IMR-90 (cell line): ENCODE results near the gene CUX1. TPM values are rescaled to one million over a fixed set of nuclear protein-coding genes. Genes with fewer than 3 reads are reported as not detected.

Experiments used
- ATAC-seq: fragments of 200-7000 bp; cut with Tn5 transposase; 2 replicates; pipeline ENCODE4 v1.9.1; 2020; ENCODE audit warnings: low read depth, mild to moderate bottlenecking, moderate library complexity
- BruUV-seq: library from RNA; stranded (reverse); fragments of 400-500 nt; replicated peaks from 2 replicates; lab custom pipeline; 2021; lab: Mats Ljungman, UMichigan
- CTCF ChIA-PET: fragments of 300-600 bp; formaldehyde crosslinking; extraction: SDS; loops from one replicate; lab custom pipeline; 2021; ENCODE audit warnings: antibody characterized with exemption; lab: Yijun Ruan, JAX
- POLR2A ChIA-PET: fragments of 300-600 bp; sonication (Branson Sonifier 250); formaldehyde crosslinking; loops from one replicate; lab custom pipeline; 2022; ENCODE audit warnings: antibody characterized with exemption; ENCODE audit not compliant: unreplicated experiment; lab: Charles Lee
- DNase-seq: peaks from one replicate; pipeline ENCODE4 v3.0.0; 2013
- H2AFZ ChIP-seq: replicated peaks from 2 replicates; pipeline ENCODE3; 2013; ENCODE audit warnings: low read length, mild to moderate bottlenecking; ENCODE audit not compliant: poor library complexity
- H2AK5ac ChIP-seq: 2 replicates; pipeline ENCODE4 v1.6.1; 2013; ENCODE audit warnings: low read depth, low read length, inconsistent platforms
- H2AK9ac ChIP-seq: replicated peaks from 2 replicates; pipeline ENCODE3; 2013; ENCODE audit warnings: mild to moderate bottlenecking, low read depth, low read length, moderate library complexity; ENCODE audit not compliant: poor library complexity
- H2BK120ac ChIP-seq: 2 replicates; pipeline ENCODE4 v1.6.1; 2013; ENCODE audit warnings: low read depth, low read length, inconsistent platforms
- H2BK15ac ChIP-seq: 3 replicates; pipeline ENCODE4 v1.6.1; 2013; ENCODE audit warnings: low read depth, low read length, inconsistent platforms
- H2BK20ac ChIP-seq: 2 replicates; pipeline ENCODE4 v1.6.1; 2013; ENCODE audit warnings: low read depth, mild to moderate bottlenecking, inconsistent platforms, low read length, moderate library complexity
- H2BK5ac ChIP-seq: 2 replicates; pipeline ENCODE4 v1.6.1; 2013; ENCODE audit warnings: mild to moderate bottlenecking, low read depth, low read length, inconsistent platforms; ENCODE audit not compliant: poor library complexity, severe bottlenecking
- H3K14ac ChIP-seq: replicated peaks from 2 replicates; pipeline ENCODE4 v1.6.1; 2013; ENCODE audit warnings: low read depth, low read length, inconsistent platforms
- H3K18ac ChIP-seq: 2 replicates; pipeline ENCODE4 v1.6.1; 2013; ENCODE audit warnings: low read depth, low read length, control low read depth
- H3K23ac ChIP-seq: 2 replicates; pipeline ENCODE4 v1.6.1; 2013; ENCODE audit warnings: low read depth, low read length, inconsistent platforms
- H3K27ac ChIP-seq: 2 replicates; pipeline ENCODE4 v1.5.1; 2013; ENCODE audit warnings: mild to moderate bottlenecking, control low read depth, low read length; ENCODE audit not compliant: insufficient read depth
- H3K27me3 ChIP-seq: 2 replicates; pipeline ENCODE4 v1.6.1; 2013; ENCODE audit warnings: low read length; ENCODE audit not compliant: control insufficient read depth, insufficient read depth
- H3K36me3 ChIP-seq: 2 replicates; pipeline ENCODE4 v1.6.1; 2013; ENCODE audit warnings: low read length, mixed read lengths; ENCODE audit not compliant: control insufficient read depth, insufficient read depth
- H3K4ac ChIP-seq: 2 replicates; pipeline ENCODE4 v1.6.1; 2013; ENCODE audit warnings: low read depth, low read length, inconsistent platforms
- H3K4me1 ChIP-seq: 2 replicates; pipeline ENCODE4 v1.6.1; 2013; ENCODE audit warnings: low read length, mixed read lengths; ENCODE audit not compliant: control insufficient read depth, insufficient read depth
- H3K4me2 ChIP-seq: 2 replicates; pipeline ENCODE4 v1.6.1; 2013; ENCODE audit warnings: low read depth, mild to moderate bottlenecking, control low read depth, low read length, moderate library complexity
- H3K4me3 ChIP-seq: 2 replicates; pipeline ENCODE4 v1.5.1; 2013; ENCODE audit warnings: low read depth, mild to moderate bottlenecking, control low read depth, low read length, moderate library complexity; ENCODE audit not compliant: insufficient read depth
- H3K56ac ChIP-seq: 2 replicates; pipeline ENCODE4 v1.6.1; 2013; ENCODE audit warnings: low read length, inconsistent platforms; ENCODE audit not compliant: insufficient read depth; ENCODE audit errors: extremely low read depth
- H3K79me1 ChIP-seq, 2 experiments: 2 replicates each; pipeline ENCODE4 v1.6.1; 2013; ENCODE audit warnings: low read length in 2 of 2, inconsistent platforms in 1 of 2, low read depth in 1 of 2
- H3K9ac ChIP-seq: 2 replicates; pipeline ENCODE4 v1.6.1; 2013; ENCODE audit warnings: low read depth, low read length, control low read depth
- H3K9me1 ChIP-seq: 2 replicates; pipeline ENCODE4 v1.6.1; 2013; ENCODE audit warnings: low read length, inconsistent platforms; ENCODE audit not compliant: insufficient read depth
- H3K9me3 ChIP-seq: 2 replicates; pipeline ENCODE4 v1.6.1; 2013; ENCODE audit warnings: low read length; ENCODE audit not compliant: control insufficient read depth, insufficient read depth
- H4K20me1 ChIP-seq: 2 replicates; pipeline ENCODE4 v1.6.1; 2013; ENCODE audit warnings: low read length, inconsistent platforms; ENCODE audit not compliant: insufficient read depth
- H4K5ac ChIP-seq: 2 replicates; pipeline ENCODE4 v1.6.1; 2013; ENCODE audit warnings: mild to moderate bottlenecking, low read depth, low read length, control low read depth
- H4K8ac ChIP-seq, 2 experiments: 2 replicates each; pipeline ENCODE4 v1.6.1; 2013; ENCODE audit warnings: low read depth in 2 of 2, low read length in 2 of 2, control low read depth in 1 of 2, inconsistent platforms in 1 of 2
- H4K91ac ChIP-seq: 2 replicates; pipeline ENCODE4 v1.6.1; 2013; ENCODE audit warnings: low read depth, low read length, inconsistent platforms; ENCODE audit not compliant: insufficient read depth
- BHLHE40 ChIP-seq: fragments of 150-350 bp; IDR thresholded peaks from 2 replicates; pipeline ENCODE4 v1.6.1; 2016; ENCODE audit warnings: mild to moderate bottlenecking, low read depth, low read length
- CEBPB ChIP-seq: IDR thresholded peaks from 2 replicates; pipeline ENCODE4 v1.6.1; 2012; ENCODE audit warnings: low read depth, low read length, improper control_type of control experiment
- FOS ChIP-seq: fragments of 150-350 bp; IDR thresholded peaks from 2 replicates; pipeline ENCODE4 v1.6.1; 2016; ENCODE audit warnings: low read depth, low read length
- MXI1 ChIP-seq: IDR thresholded peaks from 2 replicates; pipeline ENCODE4 v1.6.1; 2012; ENCODE audit warnings: low read depth, mild to moderate bottlenecking, low read length, moderate library complexity, borderline replicate concordance
- POLR2A ChIP-seq: IDR thresholded peaks from 2 replicates; pipeline ENCODE4 v1.6.1; 2012; ENCODE audit warnings: mild to moderate bottlenecking, low read depth, low read length
- RCOR1 ChIP-seq: IDR thresholded peaks from 2 replicates; pipeline ENCODE4 v1.6.1; 2012; ENCODE audit warnings: mild to moderate bottlenecking, low read length, improper control_type of control experiment; ENCODE audit not compliant: insufficient replicate concordance
- WGBS, 2 experiments: methylation state at CpG; one replicate each; pipeline versions ENCODE4 v1.1.5 to v1.1.7; 2013; ENCODE audit warnings: missing lambda C conversion rate in 2 of 2; ENCODE audit not compliant: insufficient read length in 1 of 2; ENCODE audit errors: extremely low coverage in 2 of 2; 5-methylcytosine and 5-hydroxymethylcytosine counted together
- dilution Hi-C: fragments of 300-500 bp; cut with HindIII; formaldehyde crosslinking; loops from one replicate; pipeline ENCODE4 v1.14.3; 2018; ENCODE audit warnings: low sequenced_read_pairs; ENCODE audit not compliant: unreplicated experiment
- in situ Hi-C: fragments of 300-500 bp; cut with MboI; formaldehyde crosslinking; loops from 3 replicates; pipeline ENCODE4 v1.14.3; 2019; ENCODE audit warnings: low sequenced_read_pairs, inconsistent platforms, mixed read lengths
- intact Hi-C: fragments of 100-400 bp; cut with micrococcal nuclease; formaldehyde crosslinking; loops from 2 replicates; pipeline ENCODE4 v1.10.0; 2022
- polyA plus RNA-seq, 3 experiments: library from polyadenylated mRNA; depleted of rRNA; stranded (reverse); fragments of >200 nt; gene quantifications; 2 replicates each; pipeline ENCODE4 v1.2.3, GENCODE V29; 2012; ENCODE audit warnings: low replicate concordance in 1 of 3
- total RNA-seq: library from RNA; depleted of rRNA; stranded (reverse); fragments of >200 nt; gene quantifications from 2 replicates; pipeline ENCODE4 v1.2.3, GENCODE V29; 2012
- TF ChIP-seq, protein P1 (sequence below): fragments of 150-350 bp; IDR thresholded peaks from 2 replicates; pipeline ENCODE4 v1.6.1; 2016; ENCODE audit warnings: low read depth, mild to moderate bottlenecking, low read length, moderate library complexity, borderline replicate concordance
- TF ChIP-seq, protein P2 (sequence below): fragments of 150-350 bp; IDR thresholded peaks from 2 replicates; pipeline ENCODE4 v1.6.1; 2017; ENCODE audit warnings: mild to moderate bottlenecking, antibody characterized with exemption, low read length, low read depth

The CUX1 gene
- total and polyA plus RNA-seq, 2 of the 4 experiments (the other 2 are of a cell fraction), result 19.7 to 46.4 TPM

DNA sequence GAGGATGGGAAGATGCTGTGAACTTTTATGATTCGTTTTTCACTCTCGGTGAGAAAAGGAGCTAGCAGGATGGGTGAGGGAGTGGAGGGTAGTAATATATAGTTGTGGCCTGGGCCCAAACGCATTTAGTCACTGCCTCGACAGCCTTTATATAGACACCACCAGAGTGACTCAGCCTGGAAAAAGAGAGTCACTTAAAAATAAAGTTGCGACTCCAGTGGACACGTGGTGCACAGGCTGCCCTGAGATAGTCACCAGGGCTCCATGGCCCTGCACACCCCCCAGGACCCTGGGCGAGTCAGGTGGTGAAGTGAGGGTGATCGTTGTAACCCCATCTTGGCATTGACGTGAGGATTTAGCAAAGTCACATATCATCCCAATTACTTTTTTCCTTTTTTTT, 106.7 kb downstream of the CUX1 start:
- peak; percentile 71 for ATAC-seq
- H3K14ac ChIP-seq, result peak overlapping the region; percentile 91

More for the DNA sequence above, 106.7 kb downstream of the CUX1 start:
- Histone ChIP-seq H3K9ac (no peak overlapping the region; the same call in 1 of the 2 replicates), H3K4me3 (no peak overlapping the region), H2AFZ (no peak overlapping the region), H3K27ac (peak overlapping the region; percentile 16), H3K4me2 (peak overlapping the region; percentile 28; the same call in 1 of the 2 replicates), H2BK120ac (peak overlapping the region; percentile 88), H3K27me3 (no peaks in the 10 kb centered on the region), H3K9me1 (peaks cover 28% of the 10 kb centered on the region), H4K20me1 (peaks cover 20% of the 10 kb centered on the region), H2BK5ac (peak overlapping the region; percentile 76), H2BK20ac (peak overlapping the region; percentile 86), H3K18ac (peak overlapping the region; percentile 50; the same call in 1 of the 2 replicates), H4K5ac (peak overlapping the region; percentile 21; the same call in 1 of the 2 replicates), H2BK15ac (peak overlapping the region; percentile 37; the same call in 1 of the 3 replicates), H3K56ac (no peak overlapping the region), H4K91ac (peak overlapping the region; percentile 83), H3K4me1 (peaks cover 20% of the 10 kb centered on the region), H4K8ac (peak overlapping the region; percentile 30 to 89; a peak in 3 of 4 replicates), H3K23ac (peak overlapping the region; percentile 87; the same call in 1 of the 2 replicates), H3K79me1 (peaks cover 46 to 71% of the 10 kb centered on the region in 2 experiments), H3K4ac (peak overlapping the region; percentile 88), H3K9me3 (no peaks in the 10 kb centered on the region), H2AK9ac (peak overlapping the region; percentile 58), H3K36me3 (peaks cover 7% of the 10 kb centered on the region), H2AK5ac (peak overlapping the region; percentile 86)
- WGBS, 2 experiments, result 80% methylated on average over 1 of the region's 9 CpGs; no CpG with 5 or more reads in 1 of the 2 experiments
- dilution Hi-C loops (no loop called here), in situ Hi-C loops (no loop called here), intact Hi-C loops (loop anchor here (5.0 to 10.0 kb wide), 2 partner anchors 42 to 121 kb away; no protein-coding TSS in a partner anchor)
- CTCF ChIA-PET, result no interaction called here
- no TSS peak for BruUV-seq
- POLR2A ChIA-PET, result no interaction called here
- peak; percentile 50; the same call in 1 of the 2 replicates for TF ChIP-seq POLR2A
- TF ChIP-seq FOS, result peak; percentile 86
- TF ChIP-seq BHLHE40, result 0 out of 2 replicates have a peak, but pooled peaks have one; percentile 20
- TF ChIP-seq CEBPB, result peak; percentile 12; the same call in 1 of the 2 replicates
- TF ChIP-seq MXI1, result peak; percentile 35; the same call in 1 of the 2 replicates
- TF ChIP-seq, protein P1, sequence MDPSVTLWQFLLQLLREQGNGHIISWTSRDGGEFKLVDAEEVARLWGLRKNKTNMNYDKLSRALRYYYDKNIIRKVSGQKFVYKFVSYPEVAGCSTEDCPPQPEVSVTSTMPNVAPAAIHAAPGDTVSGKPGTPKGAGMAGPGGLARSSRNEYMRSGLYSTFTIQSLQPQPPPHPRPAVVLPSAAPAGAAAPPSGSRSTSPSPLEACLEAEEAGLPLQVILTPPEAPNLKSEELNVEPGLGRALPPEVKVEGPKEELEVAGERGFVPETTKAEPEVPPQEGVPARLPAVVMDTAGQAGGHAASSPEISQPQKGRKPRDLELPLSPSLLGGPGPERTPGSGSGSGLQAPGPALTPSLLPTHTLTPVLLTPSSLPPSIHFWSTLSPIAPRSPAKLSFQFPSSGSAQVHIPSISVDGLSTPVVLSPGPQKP, result no peak
- TF ChIP-seq, protein P2, sequence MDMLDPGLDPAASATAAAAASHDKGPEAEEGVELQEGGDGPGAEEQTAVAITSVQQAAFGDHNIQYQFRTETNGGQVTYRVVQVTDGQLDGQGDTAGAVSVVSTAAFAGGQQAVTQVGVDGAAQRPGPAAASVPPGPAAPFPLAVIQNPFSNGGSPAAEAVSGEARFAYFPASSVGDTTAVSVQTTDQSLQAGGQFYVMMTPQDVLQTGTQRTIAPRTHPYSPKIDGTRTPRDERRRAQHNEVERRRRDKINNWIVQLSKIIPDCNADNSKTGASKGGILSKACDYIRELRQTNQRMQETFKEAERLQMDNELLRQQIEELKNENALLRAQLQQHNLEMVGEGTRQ, result peak; percentile 97
- no peak for TF ChIP-seq RCOR1
- peak; percentile 86 for DNase-seq
